Activated T-helper 17 cell treated with anti-CD3 and anti-CD28 coated beads, Interleukin-2, amount 50 U/mL, for 72 hours (primary cell): ENCODE measurements around the gene FOLH1. TPM values are rescaled to one million over a fixed set of nuclear protein-coding genes. Genes with fewer than 3 reads are reported as not detected.
"Not testable (repeated sequence)": the region's sequence is repeated elsewhere in the genome, so short reads cannot be mapped to it uniquely, and the experiment has no call there.

Source experiments
- ATAC-seq: fragments of 150-1000 bp; cut with Tn5 transposase; replicated peaks from 2 replicates; pipeline ENCODE4 v1.10.0; 2021; ENCODE audit warnings: mild to moderate bottlenecking, moderate library complexity
- H3K27ac Mint-ChIP-seq: one replicate; pipeline ENCODE4 v1.8.0; 2022; ENCODE audit warnings: mixed read lengths
- H3K27me3 Mint-ChIP-seq: one replicate; pipeline ENCODE4 v1.8.0; 2022; ENCODE audit warnings: mixed read lengths
- H3K36me3 Mint-ChIP-seq: one replicate; pipeline ENCODE4 v1.8.0; 2022; ENCODE audit warnings: low read depth, mild to moderate bottlenecking, mixed read lengths
- H3K4me1 Mint-ChIP-seq: one replicate; pipeline ENCODE4 v1.8.0; 2022; ENCODE audit warnings: mixed read lengths
- H3K4me3 Mint-ChIP-seq: one replicate; pipeline ENCODE4 v1.8.0; 2022; ENCODE audit warnings: mild to moderate bottlenecking, mixed read lengths
- H3K9me3 Mint-ChIP-seq: one replicate; pipeline ENCODE4 v1.8.0; 2022; ENCODE audit warnings: mixed read lengths
- total RNA-seq, 2 donors: library from RNA; stranded (reverse); gene quantifications; one replicate each; pipeline ENCODE4 v1.2.3, GENCODE V29; 2022

FOLH1 gene
- total RNA-seq, result not detected

DNA sequence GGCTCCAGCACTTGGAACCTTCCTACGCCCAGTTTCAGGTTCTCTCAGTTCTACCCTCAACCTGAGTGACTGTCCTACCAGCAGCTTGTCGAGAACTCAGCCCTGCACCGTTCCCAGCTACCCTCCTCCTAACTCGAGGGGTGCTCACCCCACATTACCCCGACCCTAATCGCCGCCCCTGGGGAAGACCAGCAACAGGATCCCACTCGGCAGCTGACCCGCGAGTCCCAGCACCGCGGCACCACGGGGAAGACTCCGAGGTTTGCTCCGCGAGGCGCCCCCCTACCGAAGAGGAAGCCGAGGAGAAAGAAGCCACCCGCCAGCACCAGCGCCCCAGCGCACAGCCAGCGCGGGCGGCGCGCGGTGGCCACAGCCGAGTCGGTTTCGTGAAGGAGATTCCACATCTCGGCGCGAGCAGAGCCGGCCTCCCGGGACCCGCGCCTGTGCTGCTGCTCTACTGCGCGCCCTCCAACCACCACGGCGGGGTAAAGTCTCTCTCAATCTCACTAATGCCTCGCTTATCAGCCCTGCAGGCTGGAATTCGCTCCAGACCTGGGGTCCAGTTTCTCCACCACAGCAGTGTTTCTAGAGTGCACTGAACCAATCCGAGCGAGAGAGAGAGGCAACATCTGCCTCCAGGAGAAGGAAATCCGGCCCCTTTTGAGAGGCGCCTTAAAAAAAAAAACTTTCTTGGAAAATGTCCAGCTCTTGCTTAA is at the start of gene FOLH1:
TSS of gene FOLH1 (minus strand) at position 597 of the 716 bp plus-strand sequence. CDS start at position 404, 193 bp downstream.
- no peaks in the 10 kb centered on the region for H3K4me1 Mint-ChIP-seq
- no peak within 1 kb of the TSS for H3K4me3 Mint-ChIP-seq
- no peaks in the 10 kb centered on the region for H3K9me3 Mint-ChIP-seq
- H3K27ac Mint-ChIP-seq, result no peak within 1 kb of the TSS
- no peaks in the 10 kb centered on the region for H3K36me3 Mint-ChIP-seq
- H3K27me3 Mint-ChIP-seq, result peaks cover 13% of the 10 kb centered on the region
- ATAC-seq, result peak; percentile 32

DNA sequence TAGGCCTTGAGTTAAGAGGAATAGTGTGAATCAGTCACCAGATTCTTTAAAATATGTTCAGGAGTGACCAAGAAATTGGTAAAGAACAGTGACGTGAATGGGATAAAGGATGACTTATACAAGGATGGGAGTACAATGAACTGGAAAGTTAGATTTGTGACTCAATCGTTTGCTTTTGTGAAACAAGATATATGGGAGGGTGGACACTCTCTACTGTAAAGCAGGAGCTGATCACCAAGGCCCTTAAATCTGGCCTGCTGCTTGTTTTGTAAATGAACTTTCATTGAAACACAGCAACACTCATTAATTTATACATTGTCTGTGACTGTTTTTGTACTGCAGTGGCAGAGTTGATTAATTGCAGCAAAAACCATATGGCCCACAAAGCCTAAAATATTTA is 46.7 kb upstream of the FOLH1 start:
- not testable (repeated sequence) for H3K4me1 Mint-ChIP-seq, ATAC-seq, H3K9me3 Mint-ChIP-seq, H3K27ac Mint-ChIP-seq, H3K4me3 Mint-ChIP-seq, H3K27me3 Mint-ChIP-seq, H3K36me3 Mint-ChIP-seq

DNA sequence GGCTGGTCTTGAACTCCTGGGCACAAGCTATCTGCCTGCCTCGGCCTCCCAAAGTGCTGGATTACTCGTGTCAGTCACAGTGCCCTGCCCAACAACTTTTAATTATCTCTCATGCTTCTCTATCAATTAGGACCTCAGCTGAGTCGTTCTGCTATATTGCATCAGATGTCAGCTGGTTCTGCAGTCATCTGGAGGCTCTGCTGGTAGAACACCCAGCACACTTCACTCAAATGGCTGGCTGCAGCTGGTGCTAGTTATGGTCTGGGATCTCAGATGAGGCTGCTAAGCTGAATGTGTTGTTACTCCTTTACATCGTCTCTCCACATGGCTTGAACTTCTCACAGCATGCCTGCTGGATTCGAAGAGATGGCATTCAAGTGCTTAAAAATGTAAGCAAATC is 42.8 kb upstream of the FOLH1 start:
- H3K27me3 Mint-ChIP-seq, H3K9me3 Mint-ChIP-seq, ATAC-seq, H3K4me3 Mint-ChIP-seq, H3K4me1 Mint-ChIP-seq, H3K36me3 Mint-ChIP-seq, H3K27ac Mint-ChIP-seq: not testable (repeated sequence)

DNA sequence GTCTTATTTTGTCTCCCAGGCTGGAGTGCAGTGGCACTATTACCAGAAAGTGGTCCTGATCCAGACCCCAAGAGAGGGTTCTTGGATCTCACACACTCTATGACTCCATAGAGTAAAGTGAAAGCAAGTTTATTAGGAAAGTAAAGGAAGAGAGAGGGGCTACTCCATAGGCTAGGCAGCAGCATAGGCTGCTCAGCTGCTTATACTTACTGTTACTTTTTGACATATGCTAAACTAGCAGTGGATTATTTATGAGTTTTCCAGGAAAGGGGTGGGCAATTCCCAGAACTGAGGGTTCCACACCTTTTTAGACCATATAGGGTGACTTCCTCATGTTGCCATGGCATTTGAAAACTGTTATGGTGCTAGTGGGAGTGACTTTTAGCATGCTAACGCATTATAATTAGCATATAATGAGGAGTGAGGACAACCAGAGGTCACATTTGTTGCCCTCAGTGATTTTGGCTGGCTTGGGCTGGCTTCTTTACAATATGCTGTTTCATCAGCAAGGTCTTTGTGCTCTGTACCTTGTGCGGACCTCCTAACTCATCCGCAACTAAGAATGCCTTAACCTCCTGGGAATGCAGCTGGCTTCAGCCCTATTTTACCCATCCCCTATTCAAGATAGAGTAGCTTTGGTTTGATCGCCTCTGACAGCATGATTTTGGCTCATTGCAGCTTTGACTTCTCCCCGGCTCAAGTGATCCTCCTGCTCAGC is 42.2 kb upstream of the FOLH1 start:
- not testable (repeated sequence) for H3K36me3 Mint-ChIP-seq, H3K27me3 Mint-ChIP-seq, ATAC-seq, H3K4me1 Mint-ChIP-seq, H3K9me3 Mint-ChIP-seq, H3K4me3 Mint-ChIP-seq, H3K27ac Mint-ChIP-seq

DNA sequence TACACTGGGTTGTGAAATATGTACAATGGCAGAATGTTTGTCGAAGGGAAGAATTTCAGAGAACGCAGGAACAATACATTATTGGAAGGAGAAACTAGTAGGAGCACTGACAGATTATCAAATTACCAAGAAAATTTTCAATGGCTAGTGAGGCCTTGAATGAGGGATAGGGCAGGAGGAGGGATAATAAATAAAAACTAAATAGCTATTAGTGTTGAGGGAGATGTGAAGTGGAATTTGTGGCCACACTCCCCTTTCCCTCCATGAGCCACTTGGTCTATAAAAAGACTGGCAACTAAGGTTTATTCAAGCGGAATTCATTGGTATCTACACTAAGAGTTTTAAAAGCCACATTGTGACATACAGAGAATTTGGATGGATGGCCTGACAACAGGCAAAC is 41.0 kb upstream of the FOLH1 start:
- H3K9me3 Mint-ChIP-seq, H3K36me3 Mint-ChIP-seq, H3K27ac Mint-ChIP-seq, H3K27me3 Mint-ChIP-seq, H3K4me3 Mint-ChIP-seq, ATAC-seq, H3K4me1 Mint-ChIP-seq: not testable (repeated sequence)

DNA sequence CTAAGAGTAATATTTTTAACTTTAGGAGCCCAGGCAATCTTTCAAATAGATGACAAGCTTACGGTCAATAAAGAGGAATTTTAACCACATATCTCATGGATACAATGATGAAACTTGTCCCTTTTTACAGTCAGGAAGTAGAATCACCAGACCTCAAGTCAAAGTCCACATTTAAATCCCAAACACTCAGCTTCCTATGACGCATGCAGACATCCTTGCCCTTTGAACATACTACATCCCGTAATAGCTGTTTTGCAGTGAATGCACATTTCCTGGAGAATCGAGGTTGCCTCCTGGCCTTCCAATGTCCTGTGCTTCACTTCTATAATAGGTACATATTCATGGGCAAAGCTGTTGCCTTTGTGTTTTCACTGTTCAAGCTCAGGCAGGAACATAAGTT is 25.3 kb upstream of the FOLH1 start:
- H3K4me1 Mint-ChIP-seq, H3K36me3 Mint-ChIP-seq, ATAC-seq, H3K4me3 Mint-ChIP-seq, H3K27ac Mint-ChIP-seq: not testable (repeated sequence)
- Mint-ChIP-seq H3K9me3 (peaks cover 10% of the 10 kb centered on the region), H3K27me3 (peaks cover 15% of the 10 kb centered on the region)

DNA sequence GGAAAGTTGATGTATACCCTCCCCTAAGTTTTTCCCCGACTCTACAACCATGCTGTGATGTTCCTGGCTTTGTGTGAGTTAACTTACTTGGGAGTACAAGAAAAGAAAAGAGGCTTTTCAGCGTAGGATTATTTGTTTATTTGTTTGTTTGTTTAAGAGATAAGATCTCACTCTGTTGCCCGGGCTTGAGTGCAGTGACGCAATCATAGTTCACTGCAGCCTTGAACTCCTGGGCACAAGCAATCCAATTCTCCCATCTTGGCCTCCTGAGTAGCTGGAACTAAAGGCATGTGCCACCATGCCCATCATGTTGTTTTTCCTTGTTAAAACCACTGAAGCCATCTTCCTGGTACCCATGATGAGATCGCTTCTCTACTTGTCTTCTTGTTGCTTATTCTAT is 24.6 kb upstream of the FOLH1 start:
- not testable (repeated sequence) for H3K4me3 Mint-ChIP-seq, ATAC-seq, H3K4me1 Mint-ChIP-seq, H3K36me3 Mint-ChIP-seq, H3K27ac Mint-ChIP-seq
- H3K9me3 Mint-ChIP-seq, result peaks cover 10% of the 10 kb centered on the region
- H3K27me3 Mint-ChIP-seq, result peaks cover 15% of the 10 kb centered on the region

DNA sequence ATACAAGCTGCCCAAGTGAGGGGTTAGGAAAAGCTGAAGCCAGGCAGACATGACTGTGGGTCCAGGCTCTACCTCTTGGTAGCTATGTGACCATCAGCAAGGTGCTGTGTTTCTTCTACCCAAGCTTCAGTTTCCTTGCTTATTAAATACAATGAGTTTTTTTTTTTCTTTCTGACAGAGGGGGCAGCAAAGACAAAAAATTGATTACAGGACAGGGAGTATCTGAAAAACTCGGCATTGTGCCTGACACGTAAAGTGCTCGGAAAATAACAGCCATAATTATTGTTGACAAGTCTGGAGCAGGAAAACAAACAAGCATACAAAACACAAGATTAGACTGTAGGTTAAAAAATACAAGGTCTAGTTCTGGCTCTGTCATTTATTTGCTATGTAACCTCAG is 23.3 kb upstream of the FOLH1 start:
- H3K27me3 Mint-ChIP-seq, result peaks cover 15% of the 10 kb centered on the region
- H3K9me3 Mint-ChIP-seq, H3K4me1 Mint-ChIP-seq, ATAC-seq, H3K27ac Mint-ChIP-seq, H3K4me3 Mint-ChIP-seq, H3K36me3 Mint-ChIP-seq: not testable (repeated sequence)

DNA sequence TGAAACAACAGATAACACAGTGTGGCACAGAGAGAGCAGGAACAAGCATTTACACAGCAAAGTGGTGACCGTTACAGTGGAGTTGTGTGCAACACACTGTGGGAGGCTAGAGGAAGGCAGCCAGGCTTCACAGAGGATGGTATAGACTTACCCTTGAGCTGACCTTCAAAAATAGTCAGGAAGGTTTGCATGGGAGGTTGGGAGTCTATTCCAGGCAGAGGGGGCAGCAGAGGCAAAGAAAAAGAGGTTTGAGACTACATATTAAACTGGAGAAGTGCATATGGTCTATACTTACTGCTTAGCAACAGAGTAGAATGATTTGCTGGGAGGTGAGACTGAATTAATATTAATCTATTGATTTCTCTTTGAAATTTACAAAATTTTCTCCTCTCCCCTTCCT is 22.1 kb upstream of the FOLH1 start:
- peaks cover 15% of the 10 kb centered on the region for H3K27me3 Mint-ChIP-seq
- not testable (repeated sequence) for H3K4me3 Mint-ChIP-seq, H3K27ac Mint-ChIP-seq, H3K36me3 Mint-ChIP-seq, H3K4me1 Mint-ChIP-seq, H3K9me3 Mint-ChIP-seq, ATAC-seq

DNA sequence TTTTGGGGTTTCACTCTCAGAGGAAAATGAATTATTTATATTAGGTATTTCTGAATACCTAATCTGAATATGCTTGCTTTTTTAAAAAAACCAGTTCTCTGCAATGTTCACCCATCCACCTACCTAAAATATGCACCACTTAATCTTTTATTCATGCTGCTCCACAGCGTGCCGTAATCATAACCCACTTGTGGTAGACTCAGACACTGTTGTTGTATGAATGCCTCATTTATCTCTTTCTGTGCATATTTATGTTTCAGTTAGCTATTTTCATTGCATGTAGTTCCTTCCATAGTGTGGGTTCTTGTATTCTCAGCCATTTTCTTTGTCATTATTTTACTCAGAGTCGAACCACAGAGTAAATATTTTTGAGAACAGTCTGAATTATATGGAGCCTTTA is 21.6 kb upstream of the FOLH1 start:
- not testable (repeated sequence) for H3K4me1 Mint-ChIP-seq, H3K9me3 Mint-ChIP-seq, H3K4me3 Mint-ChIP-seq, ATAC-seq, H3K27ac Mint-ChIP-seq, H3K36me3 Mint-ChIP-seq
- peaks cover 15% of the 10 kb centered on the region for H3K27me3 Mint-ChIP-seq

DNA sequence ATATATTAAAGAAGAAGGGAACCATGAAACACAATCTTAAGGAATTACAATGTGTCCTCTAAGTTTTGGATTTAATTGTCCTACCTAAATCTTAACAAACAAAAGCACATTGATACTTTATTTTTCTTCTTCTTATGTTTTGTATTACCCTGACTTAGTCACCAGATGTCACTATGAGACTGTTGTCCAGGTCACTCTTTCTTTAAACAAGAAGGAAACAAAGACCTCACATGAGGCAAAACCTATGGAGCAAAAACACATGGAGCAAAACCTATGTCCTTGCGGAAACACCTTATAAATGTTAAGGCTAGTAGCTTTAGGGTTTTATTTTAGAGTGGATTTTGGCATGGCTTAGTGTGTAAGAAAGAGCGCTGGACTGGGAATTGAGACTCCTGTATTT is 20.7 kb upstream of the FOLH1 start:
- not testable (repeated sequence) for H3K4me3 Mint-ChIP-seq, H3K27ac Mint-ChIP-seq, H3K4me1 Mint-ChIP-seq, H3K36me3 Mint-ChIP-seq, ATAC-seq, H3K9me3 Mint-ChIP-seq
- peaks cover 12% of the 10 kb centered on the region for H3K27me3 Mint-ChIP-seq

DNA sequence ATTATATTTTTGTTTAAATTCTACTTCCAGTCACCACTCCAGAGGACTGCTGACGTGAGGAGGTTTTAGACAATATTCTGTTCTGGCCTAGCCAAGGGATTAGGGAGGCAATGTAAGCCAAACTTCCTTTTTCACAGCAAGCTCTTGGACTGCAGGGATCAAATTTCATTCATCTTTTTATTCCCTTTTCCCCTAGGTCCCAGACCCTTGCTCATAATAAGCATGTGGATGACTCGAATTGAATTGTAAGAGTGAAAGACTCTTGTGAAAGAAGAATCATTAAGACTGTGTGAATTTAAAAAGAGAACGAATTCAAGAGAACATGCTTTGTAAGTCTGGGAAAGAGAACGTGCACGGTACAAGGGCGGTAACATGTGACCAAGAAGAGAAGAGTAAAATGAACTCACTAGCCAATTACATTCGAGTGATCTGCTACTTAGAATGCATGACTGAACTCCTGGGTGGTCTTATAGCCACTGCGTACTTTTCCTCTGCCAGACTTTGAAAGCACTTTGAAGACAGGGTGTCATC is 16.9 kb upstream of the FOLH1 start:
- not testable (repeated sequence) for H3K4me1 Mint-ChIP-seq, ATAC-seq, H3K36me3 Mint-ChIP-seq, H3K9me3 Mint-ChIP-seq, H3K27ac Mint-ChIP-seq, H3K4me3 Mint-ChIP-seq, H3K27me3 Mint-ChIP-seq

DNA sequence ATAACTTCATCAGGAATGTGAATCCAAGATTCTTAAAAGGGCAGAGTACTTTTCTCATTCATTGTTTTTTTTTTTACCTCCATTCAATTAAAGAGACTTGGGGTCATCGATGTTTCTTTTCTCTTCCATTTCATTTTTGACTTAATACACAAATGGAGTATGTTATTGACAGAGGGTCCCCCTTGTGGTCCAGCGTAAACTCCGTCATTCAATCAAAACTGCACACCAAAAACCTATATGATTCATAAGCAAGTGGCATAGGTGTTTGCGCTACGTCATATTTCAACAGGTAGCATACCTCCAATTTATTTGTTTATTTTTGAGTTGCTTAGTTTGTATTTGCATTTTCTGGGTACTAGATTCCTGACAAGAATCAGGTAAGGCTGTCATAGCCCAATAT is 12.7 kb upstream of the FOLH1 start:
- H3K27me3 Mint-ChIP-seq, result peaks cover 4% of the 10 kb centered on the region
- no peaks in the 10 kb centered on the region for H3K36me3 Mint-ChIP-seq
- no peak overlapping the region for H3K4me3 Mint-ChIP-seq
- no peaks in the 10 kb centered on the region for H3K4me1 Mint-ChIP-seq
- no peaks in the 10 kb centered on the region for H3K9me3 Mint-ChIP-seq
- H3K27ac Mint-ChIP-seq, result no peak overlapping the region
- ATAC-seq, result no peak

DNA sequence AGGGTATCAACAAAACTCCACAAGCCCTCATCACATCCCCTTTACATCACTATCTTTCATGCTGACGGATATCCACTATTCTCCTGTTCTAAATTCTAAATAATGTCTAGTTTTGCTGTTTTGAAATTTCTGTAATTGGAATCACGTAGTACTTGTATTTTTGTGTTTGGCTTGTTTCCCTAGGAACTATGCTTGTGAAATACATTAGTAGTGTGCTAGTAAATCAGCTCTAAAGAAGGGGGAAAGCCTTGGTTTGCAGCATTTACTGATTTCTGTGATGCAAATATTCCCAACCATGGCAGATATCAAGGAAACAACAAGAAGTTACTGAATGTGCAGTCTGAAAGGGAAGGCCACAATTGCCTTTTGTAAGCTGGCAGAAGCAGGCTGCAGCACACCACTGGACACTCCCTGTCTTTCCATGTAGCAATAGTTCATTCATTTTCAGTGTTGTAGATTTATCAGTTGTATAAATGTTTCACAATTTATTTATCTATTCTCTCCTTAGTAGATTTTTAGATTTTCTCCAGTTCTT is 4.7 kb upstream of the FOLH1 start:
- Mint-ChIP-seq H3K36me3 (no peaks in the 10 kb centered on the region), H3K27me3 (peaks cover 8% of the 10 kb centered on the region), H3K4me3 (no peak overlapping the region), H3K4me1 (no peaks in the 10 kb centered on the region), H3K9me3 (no peaks in the 10 kb centered on the region), H3K27ac (no peak overlapping the region)
- ATAC-seq, result no peak

DNA sequence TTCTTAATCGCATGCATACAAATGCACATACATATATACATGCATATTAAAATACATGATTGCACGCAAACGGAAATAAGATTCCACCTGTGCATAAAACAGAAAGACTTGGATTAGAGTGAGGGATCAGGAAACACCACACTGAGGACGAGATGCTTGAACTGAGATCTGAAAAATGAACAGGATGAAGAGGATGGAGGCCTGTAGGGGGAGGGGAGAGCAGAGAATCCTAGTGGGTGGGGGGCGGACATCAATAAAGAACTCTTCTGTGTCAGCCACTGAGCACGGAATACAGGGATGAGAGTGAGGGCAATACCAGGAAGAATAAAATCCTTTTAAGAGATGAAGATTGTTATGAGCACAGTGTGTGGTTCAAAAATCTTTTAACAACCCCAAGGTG is 1.4 kb downstream of the FOLH1 start:
- H3K9me3 Mint-ChIP-seq, ATAC-seq, H3K4me1 Mint-ChIP-seq, H3K36me3 Mint-ChIP-seq, H3K4me3 Mint-ChIP-seq, H3K27ac Mint-ChIP-seq: not testable (repeated sequence)
- peaks cover 13% of the 10 kb centered on the region for H3K27me3 Mint-ChIP-seq
